NCI-H1105 treated with DMSO at 0.1 percent for 48 hours (cell line): Measurements from ENCODE around the gene COX19.

Experiments used
- DNase-seq: peaks from one replicate; lab custom pipeline; 2025; lab: John Stamatoyannopoulos, UW

COX19 gene

GRCh38 chr7:991729-992656 is 16.6 kb upstream of the COX19 start:
- DNase-seq, result no peak

GRCh38 chr7:990933-991728 is 15.8 kb upstream of the COX19 start:
- no peak for DNase-seq

- DNase-seq, result no peak
Measured at GRCh38 chr7:990352-990932, 15.1 kb upstream of the COX19 start.

- no peak for DNase-seq
Measured at GRCh38 chr7:988963-989529, 13.7 kb upstream of the COX19 start.

GRCh38 chr7:988426-988911 is 13.1 kb upstream of the COX19 start:
- no peak for DNase-seq

GRCh38 chr7:987909-988308 is 12.6 kb upstream of the COX19 start:
- DNase-seq, result no peak

- no peak for DNase-seq
Measured at GRCh38 chr7:986766-987751, 11.7 kb upstream of the COX19 start.

- DNase-seq, result no peak
Measured at GRCh38 chr7:985915-986741, 10.8 kb upstream of the COX19 start.

- no peak for DNase-seq
Measured at GRCh38 chr7:985127-985416, 9.7 kb upstream of the COX19 start.

- DNase-seq, result no peak
Measured at GRCh38 chr7:984361-985126, 9.2 kb upstream of the COX19 start.

GRCh38 chr7:983616-984071 is 8.3 kb upstream of the COX19 start:
- DNase-seq, result no peak

- no peak for DNase-seq
Measured at GRCh38 chr7:983004-983615, 7.8 kb upstream of the COX19 start, which contains the start of gene CYP2W1. CYP2W1 (plus strand) TSS chr7:983181; CDS start chr7:983212, 31 bp downstream.

- DNase-seq, result no peak
Measured at GRCh38 chr7:982511-983003, 7.2 kb upstream of the COX19 start.

- DNase-seq, result no peak
Measured at GRCh38 chr7:981793-982510, 6.6 kb upstream of the COX19 start.

GRCh38 chr7:979886-980571 is 4.7 kb upstream of the COX19 start:
- DNase-seq, result no peak

- no peak for DNase-seq
Measured at GRCh38 chr7:979151-979550, 3.8 kb upstream of the COX19 start.

- no peak for DNase-seq
Measured at GRCh38 chr7:978416-979091, 3.2 kb upstream of the COX19 start.
